DMS114 treated with DMSO at 0.1 percent for 48 hours (cell line): ENCODE measurements around the gene FBXL12.
"Not testable (repeated sequence)": the region's sequence is repeated elsewhere in the genome, so short reads cannot be mapped to it uniquely, and the experiment has no call there.

Experiments
- DNase-seq: peaks from one replicate; lab custom pipeline; 2025; ENCODE audit not compliant: unreplicated experiment; lab: John Stamatoyannopoulos, UW

FBXL12 gene

DNA sequence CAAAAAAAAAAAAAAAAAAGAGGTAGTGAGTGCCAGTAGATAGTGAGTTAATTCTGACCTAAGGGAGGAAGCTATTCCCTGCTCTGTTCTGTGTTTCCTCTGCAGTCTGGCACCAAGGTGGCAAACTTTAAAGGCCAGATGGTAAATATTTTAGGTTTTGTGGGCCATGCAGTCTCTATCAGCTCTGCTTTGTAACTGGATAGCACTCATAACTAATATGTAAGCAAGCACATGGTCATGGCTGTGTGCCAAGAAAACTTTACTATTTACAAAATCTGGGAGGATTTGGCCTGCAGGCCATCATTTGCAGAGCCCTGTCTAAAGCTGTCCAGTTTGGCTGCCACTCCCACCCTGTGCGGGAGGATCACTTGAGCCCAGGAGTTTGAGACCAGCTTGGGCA lies 20.5 kb upstream of the FBXL12 start:
- no peak for DNase-seq

DNA sequence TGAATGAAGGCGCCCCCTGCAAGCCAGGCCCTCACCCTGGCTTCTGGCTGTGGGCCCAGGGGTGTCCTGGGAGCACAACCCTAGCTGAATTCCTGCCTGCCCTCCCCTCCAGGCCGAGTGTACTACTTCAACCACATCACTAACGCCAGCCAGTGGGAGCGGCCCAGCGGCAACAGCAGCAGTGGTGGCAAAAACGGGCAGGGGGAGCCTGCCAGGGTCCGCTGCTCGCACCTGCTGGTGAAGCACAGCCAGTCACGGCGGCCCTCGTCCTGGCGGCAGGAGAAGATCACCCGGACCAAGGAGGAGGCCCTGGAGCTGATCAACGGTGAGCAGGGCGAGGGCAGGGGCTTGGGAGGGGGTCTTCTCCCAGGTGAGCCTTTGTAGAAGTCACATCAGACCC lies 19.4 kb upstream of the FBXL12 start:
- DNase-seq, result no peak

DNA sequence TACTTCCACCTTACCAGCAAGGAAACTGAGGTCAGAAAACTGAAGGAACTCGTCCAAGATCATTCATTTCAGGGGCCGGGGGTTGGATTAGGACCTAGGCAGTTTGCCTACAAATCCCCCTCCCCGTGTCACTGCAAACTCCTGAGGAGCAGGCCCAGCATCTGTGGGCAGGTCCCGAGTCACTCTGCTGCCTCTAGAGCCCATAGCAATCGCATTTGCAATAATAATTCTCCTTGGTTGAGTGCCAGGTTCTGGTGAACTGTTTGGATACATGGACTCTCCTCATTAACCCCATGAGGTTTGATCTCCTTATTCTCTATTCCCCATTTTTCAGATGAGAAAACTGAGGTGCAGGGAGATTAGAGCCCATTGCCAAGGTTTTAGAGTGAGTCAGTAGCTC lies 17.1 kb upstream of the FBXL12 start:
- no peak for DNase-seq

DNA sequence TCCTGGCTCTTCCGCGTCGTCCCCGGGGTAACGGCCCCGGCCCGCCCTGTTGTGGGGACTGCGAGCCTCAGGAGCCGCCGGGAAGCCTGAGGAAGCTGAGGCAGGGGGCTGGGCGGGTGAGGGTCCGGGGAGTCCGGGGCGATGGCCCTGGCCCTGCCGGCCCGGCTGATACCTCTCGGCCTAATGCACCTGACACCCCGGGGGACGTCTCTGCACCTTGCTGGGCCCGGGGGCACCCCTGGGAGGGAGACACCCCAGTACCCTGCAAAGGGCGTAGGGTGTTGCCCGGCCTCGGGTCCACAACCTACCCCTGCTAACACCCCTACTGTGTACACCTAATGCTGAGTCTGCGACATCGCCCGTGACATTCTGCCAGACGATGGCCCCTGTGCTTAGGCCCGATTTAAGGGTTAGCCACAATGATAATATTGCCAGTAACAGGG lies 16.6 kb upstream of the FBXL12 start:
- DNase-seq, result no peak

DNA sequence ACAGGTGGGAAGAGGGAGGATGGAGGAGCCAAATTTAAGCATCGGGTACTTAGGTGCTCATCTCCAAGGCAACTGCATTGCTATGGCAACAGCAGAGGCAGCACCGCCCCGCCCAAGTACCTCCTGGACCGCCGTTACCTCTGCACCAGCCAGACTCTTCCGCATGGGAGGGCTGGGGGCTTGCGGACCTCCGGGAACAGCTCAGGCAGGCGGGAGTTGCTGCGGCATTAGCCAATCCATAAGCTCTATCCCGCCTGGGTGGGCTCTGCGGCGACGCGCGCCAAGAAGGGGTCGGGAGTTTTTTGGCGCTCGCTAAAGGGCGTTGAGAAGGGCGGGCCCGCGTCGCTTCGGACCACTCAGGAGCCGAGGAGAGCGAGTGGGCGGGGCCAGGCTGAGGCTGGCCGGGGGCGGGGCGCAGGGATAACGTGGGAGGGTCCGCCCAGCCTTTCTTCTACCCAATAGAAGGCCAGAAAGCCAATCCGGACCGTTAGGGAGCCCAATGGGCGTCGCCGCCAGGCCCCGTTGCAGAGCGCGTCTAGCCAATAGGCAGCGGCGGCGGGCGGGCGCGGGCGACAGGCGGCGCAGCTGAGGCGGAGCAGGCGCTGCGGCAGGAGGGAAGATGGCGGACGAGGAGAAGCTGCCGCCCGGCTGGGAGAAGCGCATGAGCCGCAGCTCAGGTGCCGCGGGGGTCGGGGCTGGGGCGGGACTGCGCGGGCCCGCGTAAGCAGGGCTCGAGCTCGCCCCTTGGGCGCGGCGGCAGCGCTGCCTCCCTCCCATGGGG lies 16.0 kb upstream of the FBXL12 start, which contains the start of gene PIN1:
Gene PIN1, plus strand, starts transcription at position 593 of the 781 bp plus-strand sequence. Its CDS starts 27 bp downstream, at position 620.
- DNase-seq, result peak; percentile 94

DNA sequence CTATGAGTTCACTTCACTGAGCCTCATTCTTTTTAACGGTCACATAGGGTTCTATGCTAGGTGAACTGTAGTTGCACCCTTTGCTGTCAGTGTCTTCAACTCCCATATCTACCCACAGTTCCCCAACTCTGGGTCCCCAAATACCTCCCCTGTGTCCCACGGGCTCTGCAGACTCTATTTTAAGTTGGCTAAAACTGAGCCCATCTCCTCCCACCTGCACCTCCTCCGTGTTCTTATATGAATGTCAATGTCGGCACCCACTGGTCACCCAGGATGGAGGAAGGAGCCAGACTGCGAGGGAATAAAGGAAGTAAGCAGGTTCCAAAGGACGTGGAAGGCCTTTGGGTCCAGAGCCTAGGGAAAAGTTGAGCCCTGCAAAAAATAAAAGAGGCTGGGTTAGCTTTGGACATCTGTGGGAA lies 15.4 kb upstream of the FBXL12 start:
- no peak for DNase-seq

DNA sequence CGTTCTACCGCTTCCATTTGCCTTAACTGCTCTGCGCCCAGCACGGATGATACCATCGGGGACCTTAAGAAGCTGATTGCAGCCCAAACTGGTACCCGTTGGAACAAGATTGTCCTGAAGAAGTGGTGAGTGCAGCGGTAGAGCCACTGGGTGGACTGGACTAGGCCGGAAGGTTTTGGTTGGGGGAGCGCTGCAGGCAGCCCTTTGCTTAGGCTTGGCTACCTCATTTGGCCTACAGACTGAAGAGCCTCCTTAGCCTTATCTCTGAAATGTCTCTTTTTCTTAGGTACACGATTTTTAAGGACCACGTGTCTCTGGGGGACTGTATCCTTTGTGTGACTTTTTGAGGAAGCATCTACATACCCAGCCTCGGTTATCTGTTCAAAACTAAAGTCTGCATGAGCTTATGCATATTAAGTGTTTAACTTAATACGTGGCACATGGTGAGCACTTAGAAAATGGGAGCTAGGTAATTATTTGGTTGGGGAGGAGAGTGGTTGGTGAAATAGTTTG lies 9.7 kb upstream of the FBXL12 start:
- no peak for DNase-seq

DNA sequence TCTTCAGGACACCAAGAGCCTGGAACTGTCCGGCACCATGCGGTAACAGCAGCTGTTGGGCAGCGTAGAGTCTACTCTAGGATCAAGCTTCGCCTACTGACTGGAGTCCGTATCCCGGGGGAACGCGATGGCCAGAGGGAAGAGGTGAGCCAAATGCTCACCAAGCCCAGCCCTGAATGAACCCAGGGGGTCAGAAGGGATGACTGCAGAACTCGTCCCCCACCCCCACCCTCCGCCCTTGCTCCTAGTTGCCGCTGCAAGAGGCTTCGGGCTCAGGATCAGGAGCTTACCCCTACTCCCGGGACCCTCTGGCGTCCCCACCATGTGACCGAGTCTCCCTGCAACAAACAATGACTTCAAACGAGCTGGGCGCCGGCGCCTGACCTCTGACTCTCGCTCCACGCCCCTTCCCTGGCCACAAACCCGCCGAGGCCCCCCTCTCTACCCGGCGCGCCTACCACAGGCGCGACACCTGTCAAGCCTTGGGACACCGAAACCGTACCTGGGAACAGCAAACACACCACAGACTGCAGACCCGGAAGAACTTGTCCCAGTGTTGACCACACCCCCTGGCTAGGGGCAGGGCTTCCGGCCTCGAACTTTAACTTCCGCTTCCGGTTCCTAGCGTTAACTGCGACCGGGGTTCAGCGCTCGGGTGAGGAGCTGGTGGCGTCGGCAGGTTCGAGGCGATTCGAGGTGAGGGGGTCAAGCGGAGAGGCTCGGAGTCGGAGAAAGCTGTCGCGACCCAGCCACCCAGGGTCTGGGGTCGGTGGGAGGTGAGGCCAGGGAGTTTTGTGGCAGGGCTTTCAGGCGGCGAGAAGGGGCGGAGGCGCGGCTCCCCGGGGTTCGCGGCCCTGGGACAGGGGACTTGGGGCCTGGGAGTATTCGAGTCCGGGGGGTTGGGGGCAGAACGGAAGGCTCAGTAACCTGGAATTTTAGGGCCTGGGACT lies 8.7 kb upstream of the FBXL12 start, which contains the start of gene UBL5:
Gene UBL5, plus strand, starts transcription at position 630 of the 950 bp plus-strand sequence. CDS start 420 bp downstream, outside the sequence.
- DNase-seq, result peak; percentile 73

DNA sequence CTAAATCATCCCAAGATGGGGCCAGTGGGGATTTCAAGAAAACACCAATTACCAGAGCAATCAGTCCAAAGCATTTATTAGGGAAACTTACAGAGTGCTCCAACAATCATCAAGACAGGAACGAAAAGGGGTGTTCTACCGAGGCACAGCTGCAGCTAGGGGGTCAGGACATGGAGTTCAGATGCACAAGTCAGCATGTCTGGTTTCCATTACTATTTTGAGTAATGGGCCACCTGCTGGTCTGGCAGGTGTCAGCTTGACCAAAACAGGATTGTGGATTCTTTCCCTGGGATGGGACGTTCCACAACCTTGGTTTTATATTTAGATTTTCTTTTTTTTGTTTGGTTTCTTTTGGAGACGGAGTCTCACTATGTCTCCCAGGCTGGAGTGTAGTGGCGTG lies 4.9 kb upstream of the FBXL12 start:
- no peak for DNase-seq

DNA sequence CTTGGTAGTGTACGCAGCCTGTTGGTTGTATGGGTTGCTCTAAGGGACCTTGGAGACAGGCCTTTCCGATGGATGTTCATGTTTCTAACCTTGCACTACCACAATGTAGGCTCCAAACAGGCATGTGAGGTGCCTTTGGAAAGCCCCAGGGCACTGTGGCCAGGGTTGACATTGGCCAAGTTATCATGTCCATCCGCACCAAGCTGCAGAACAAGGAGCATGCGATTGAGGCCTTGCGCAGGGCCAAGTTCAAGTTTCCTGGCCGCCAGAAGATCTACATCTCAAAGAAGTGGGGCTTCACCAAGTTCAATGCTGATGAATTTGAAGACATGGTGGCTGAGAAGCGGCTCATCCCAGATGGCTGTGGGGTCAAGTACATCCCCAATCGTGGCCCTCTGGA lies 1.2 kb upstream of the FBXL12 start:
- DNase-seq, result not testable (repeated sequence)

DNA sequence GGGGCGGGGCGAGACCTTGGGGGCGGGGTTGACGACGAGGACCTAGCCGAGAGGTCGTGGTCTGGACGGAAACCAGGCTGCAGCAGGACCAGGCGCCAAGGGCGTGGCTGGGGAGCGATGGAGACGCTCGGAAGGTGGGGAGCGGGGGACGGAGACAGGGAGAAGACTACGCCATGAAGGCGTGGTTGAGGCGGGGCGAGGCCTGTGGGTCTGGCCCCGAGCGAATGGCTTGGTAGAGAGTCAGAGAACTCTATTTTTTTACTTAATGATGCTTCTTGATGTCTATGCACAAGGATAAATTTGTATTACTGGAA lies 674 bp upstream of the FBXL12 start:
- no peak for DNase-seq

DNA sequence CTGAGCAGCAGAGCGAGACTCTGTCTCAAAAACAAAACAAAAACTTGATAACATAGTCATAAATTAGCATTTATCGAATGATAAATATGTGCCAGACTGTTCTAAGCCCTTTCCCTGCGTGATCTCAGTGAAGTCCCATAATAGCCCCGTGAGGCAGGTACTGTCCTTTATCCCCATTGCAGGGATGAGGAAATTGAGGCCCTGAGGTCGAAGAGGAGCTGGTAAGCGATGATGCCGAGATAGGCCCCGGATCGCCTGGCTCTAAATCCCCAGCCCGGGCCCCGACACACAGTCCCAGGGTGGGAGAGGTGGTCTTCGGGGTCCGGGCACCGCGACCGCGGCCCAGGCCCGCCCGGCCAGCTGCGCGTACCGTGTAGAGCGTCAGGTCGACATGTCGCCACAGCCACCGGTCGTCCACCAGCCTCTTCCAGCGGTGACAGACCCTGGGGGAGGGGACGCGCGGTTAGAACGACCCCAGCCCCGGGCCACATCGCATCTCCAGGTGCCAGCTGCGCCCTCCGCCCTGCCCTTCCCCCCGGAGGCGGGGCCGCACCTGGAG lies 625 bp downstream of the FBXL12 start:
- DNase-seq, result no peak

DNA sequence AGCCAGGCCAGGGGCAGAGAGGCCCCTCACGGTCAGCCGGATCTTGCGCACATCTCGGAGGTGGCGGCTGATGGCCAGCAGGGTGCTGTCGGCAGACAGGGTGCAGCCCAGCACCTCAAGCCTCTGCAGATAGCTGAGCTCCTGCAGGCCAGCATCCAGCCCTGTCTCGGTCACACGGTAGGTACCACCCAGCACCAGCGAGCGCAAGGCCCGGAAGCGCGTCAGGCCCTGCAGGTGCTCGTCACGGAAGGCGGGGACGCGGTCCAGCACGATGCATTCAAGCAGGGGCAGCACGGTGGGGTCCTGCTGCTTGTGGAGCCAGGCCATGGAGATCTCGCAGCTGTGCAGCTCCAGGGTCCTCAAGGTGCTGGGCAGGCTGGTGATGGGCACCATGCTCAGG lies 7.7 kb downstream of the FBXL12 start:
- DNase-seq, result no peak

DNA sequence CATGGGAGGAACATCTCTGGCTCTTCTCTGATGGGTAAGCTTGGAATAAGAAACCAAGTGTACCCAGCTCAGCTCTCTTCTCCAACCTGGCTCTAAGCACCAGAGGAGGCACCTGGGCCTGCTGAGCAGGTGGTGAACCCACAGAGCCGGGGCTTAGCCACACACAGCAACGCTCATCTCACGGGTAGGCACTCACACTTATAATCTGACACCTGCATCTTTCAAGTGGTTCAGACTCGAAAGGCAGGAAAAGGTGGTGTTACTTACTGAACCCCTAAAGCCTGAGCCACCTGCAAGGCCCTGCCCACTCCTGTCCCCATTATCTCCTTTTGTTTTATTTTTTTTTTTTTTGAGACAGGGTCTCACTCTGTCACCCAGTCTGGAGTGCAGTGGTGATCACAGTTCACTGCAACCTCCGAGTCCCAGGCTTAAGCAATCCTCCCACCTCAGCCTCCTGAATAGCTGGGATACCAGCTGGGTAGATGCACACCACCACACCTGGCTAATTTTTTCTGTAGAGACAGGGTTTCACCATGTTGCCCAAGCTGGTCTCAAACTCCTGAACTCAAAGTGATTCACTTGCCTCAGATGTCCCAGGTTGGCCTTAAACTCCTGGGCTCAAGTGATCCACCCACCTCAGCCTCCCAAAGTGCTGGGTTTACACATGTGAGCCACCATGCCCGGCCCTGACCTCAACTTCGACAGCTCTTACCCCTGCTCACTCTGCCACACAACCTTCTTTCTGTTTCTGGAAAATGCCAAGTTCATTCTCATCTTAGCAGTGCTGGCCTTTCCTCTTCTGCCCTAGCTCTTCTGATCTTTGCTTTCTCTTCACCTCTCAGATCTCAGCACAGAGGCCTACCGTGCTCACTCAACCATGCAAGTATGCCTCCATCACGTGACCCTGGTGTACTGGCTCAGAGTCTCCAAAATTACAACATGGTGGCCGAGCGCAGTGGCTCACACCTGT lies 9.7 kb downstream of the FBXL12 start:
- DNase-seq, result no peak

DNA sequence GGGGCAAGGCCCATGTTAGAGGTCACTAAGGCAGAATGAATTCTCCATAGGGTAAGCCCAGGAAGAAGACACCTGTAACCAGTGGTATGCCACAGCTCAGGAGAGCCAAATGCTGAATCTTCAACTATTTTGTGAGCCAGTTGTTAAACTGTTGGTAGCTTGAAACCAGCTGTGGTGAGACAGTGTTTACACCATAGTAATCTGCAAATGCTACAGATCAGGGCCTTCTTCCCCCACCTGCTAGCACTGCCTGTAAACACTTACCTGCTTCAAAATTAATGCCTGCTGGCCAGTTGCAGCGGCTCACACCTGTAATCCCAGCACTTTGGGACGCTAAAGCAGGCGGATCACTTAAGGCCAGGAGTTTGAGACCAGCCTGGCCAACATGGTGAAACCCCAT lies 12.1 kb downstream of the FBXL12 start:
- no peak for DNase-seq

DNA sequence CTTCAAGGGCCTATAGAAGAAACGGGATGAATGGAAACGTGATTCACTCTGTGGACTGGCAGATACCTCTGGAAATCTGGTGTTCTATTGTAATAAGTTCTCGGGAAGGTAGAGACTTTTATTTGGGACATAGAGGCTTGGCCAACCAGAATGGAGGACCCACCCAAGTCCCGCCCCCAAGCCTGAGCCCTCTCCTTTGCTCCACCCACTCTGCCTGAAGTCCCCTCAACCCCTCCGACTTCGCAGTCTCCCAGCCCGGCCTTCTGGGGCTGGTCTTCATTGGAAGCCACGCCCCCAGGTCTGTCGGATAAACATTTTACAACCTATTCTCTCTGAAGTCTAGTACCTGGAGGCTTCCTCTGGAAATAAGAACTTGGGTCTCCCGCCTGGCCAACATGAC lies 16.9 kb downstream of the FBXL12 start:
- no peak for DNase-seq

DNA sequence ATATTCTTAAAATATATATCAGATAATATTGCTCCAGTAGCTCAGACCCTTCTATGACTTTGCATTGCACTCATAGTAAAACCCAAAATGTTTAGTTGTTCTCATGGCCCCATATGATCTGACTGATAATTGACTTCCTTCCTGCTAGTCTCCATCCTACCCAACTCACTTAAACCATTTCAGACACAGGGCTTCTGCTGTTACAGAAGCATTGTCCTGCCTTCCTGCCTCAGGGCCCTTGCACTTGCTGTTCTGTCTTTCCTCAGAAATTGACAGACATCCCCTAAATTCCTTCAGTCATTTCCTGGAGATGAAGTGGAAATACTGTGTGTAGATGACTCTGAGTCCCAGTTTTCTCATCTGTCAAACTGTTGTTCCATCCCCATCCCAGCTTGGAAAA lies 19.7 kb downstream of the FBXL12 start:
- no peak for DNase-seq

DNA sequence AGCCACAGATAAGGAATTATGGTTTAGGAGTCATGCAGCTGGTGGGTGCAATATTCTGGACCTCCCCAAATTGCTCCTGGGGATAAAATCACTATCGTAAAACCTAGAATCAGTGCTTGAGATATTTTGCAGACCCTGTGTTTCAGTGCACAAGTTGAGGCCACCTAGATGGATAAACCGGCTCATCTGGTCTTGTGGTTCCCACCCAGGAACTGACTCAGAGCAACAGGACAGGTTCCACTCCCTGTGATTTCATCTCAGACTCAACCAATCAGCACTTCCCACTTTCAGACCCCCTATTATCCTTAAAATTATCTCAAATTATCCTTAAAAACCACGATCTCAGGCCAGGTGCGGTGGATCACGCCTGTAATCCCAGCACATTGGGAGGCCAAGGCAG lies 21.0 kb downstream of the FBXL12 start:
- DNase-seq, result no peak

DNA sequence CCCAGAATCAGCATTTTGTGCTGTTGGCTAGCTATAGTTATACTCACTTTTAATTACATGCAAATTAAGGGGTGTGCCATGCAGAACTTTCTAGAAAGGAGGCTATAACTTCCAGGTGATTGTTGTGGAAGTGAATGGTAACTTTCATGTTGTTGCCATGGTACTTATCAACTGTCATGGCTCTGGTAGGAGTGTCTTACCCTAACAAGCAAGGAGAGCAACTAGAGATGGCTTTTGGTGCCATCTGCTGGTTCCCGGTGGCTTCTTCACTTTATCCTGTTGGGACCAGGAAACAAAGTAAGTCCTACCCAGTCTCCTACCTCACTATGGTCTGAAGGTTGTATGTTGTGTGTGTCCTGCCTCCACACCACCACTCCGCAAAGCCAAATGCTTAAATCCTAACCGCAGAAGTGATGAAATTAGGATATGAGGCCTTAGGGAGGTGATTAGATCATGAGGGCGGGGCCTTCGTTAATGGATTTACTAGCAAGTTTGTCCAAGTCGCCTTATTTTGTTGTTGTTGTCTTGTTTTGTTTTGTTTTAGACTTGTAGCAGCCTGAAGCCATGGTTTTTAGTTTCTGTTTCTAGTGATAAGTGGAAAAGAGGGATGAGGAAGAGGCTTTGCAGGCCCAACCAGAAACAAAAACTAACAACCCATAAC lies 22.6 kb downstream of the FBXL12 start:
- DNase-seq, result peak; percentile 49
